ENCODE measurements around the gene ADAMTS7.

DNA sequence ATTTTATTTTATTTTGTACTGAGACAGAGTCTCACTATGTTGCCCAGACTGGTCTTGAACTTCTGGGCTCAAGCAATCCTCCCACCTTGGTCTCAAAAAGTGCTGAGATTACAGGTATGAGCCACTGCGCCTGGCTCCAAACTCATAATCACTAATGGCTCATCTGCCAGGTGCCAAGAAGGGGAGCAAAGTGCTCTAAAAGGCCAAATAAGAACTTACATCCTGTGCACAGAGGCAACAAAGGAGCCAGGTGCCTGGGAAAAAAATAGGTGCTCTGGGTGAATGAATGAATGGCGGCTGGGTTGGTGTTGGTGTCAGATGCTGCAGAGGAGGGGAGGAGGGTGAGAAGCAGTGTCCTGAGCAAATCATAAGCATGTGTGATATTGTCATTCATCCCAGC lies 25.9 kb upstream of the ADAMTS7 start:
- TF ChIP-seq, protein P1, sequence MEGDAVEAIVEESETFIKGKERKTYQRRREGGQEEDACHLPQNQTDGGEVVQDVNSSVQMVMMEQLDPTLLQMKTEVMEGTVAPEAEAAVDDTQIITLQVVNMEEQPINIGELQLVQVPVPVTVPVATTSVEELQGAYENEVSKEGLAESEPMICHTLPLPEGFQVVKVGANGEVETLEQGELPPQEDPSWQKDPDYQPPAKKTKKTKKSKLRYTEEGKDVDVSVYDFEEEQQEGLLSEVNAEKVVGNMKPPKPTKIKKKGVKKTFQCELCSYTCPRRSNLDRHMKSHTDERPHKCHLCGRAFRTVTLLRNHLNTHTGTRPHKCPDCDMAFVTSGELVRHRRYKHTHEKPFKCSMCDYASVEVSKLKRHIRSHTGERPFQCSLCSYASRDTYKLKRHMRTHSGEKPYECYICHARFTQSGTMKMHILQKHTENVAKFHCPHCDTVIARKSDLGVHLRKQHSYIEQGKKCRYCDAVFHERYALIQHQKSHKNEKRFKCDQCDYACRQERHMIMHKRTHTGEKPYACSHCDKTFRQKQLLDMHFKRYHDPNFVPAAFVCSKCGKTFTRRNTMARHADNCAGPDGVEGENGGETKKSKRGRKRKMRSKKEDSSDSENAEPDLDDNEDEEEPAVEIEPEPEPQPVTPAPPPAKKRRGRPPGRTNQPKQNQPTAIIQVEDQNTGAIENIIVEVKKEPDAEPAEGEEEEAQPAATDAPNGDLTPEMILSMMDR (IDR thresholded peaks at IDR 0.05) = no peak
- TF ChIP-seq EP300 (IDR thresholded peaks at IDR 0.05) (no peak), POLR2A (IDR thresholded peaks at IDR 0.05) (no peak)
